Osteocyte (in vitro differentiated cells): ENCODE results near the gene ADAMTS16. TPM values are rescaled to one million over a fixed set of nuclear protein-coding genes. Genes with fewer than 3 reads are reported as not detected.

ENCODE experiments used
- DNase-seq: peaks from one replicate; pipeline ENCODE4 v3.0.0; 2021; ENCODE audit warnings: mixed read lengths; ENCODE audit not compliant: unreplicated experiment; ENCODE audit errors: extremely low spot score
- H3K27ac Mint-ChIP-seq: one replicate; pipeline ENCODE4 v1.8.0; 2021; ENCODE audit warnings: mild to moderate bottlenecking, mixed read lengths; ENCODE audit not compliant: unreplicated experiment
- H3K27me3 Mint-ChIP-seq: one replicate; pipeline ENCODE4 v1.8.0; 2021; ENCODE audit warnings: mixed read lengths; ENCODE audit not compliant: unreplicated experiment
- H3K36me3 Mint-ChIP-seq: one replicate; pipeline ENCODE4 v1.8.0; 2021; ENCODE audit warnings: mixed read lengths; ENCODE audit not compliant: unreplicated experiment
- H3K4me1 Mint-ChIP-seq: one replicate; pipeline ENCODE4 v1.8.0; 2021; ENCODE audit warnings: mixed read lengths; ENCODE audit not compliant: unreplicated experiment
- H3K4me3 Mint-ChIP-seq: one replicate; pipeline ENCODE4 v1.8.0; 2021; ENCODE audit warnings: mild to moderate bottlenecking, moderate library complexity, mixed read lengths; ENCODE audit not compliant: unreplicated experiment
- H3K9me3 Mint-ChIP-seq: one replicate; pipeline ENCODE4 v1.8.0; 2021; ENCODE audit warnings: mixed read lengths; ENCODE audit not compliant: unreplicated experiment
- CTCF ChIP-seq: fragments of 200-600 bp; sonication (generic); IDR thresholded peaks from 2 replicates; pipeline ENCODE4 v1.5.0; 2021; ENCODE audit warnings: antibody characterized with exemption, mild to moderate bottlenecking, moderate library complexity
- total RNA-seq: library from RNA; stranded (reverse); gene quantifications from 2 replicates; pipeline ENCODE4 v1.2.1, GENCODE V29; 2021

ADAMTS16 gene
- total RNA-seq, 1 donor from 2014 or later = not detected

DNA sequence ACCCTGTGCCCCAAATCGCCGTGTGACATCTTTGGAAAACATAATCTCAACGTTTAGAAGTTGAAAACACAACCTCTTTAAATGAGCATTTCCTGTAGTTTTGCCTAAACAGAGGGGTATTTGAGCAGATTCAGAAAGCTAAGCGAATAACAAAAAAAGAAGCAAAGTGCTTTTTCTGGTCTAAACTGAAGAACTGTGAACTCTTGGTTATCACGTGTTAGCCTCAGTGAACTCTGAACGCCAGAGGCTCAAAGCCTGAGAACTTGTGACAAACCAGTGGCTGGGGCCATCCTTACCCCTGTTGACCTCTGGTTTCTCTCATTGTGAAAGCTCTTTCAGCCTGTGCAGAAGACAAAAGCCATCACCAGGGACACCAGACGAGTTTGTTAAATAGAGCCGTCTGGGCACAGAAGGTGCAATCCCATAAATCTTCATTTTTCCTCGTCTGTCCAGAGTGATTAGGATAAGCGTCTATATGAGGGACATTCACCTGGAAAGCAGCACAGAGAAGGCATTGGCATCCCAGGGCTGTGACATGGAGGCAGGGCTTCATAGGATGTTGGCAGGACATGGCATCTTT, 220.9 kb downstream of the ADAMTS16 start:
- no peak for DNase-seq
- H3K9me3 Mint-ChIP-seq = no peaks in the 10 kb centered on the region
- TF ChIP-seq CTCF = no peak
- H3K27ac Mint-ChIP-seq = no peak overlapping the region
- H3K36me3 Mint-ChIP-seq = no peaks in the 10 kb centered on the region
- H3K27me3 Mint-ChIP-seq = no peaks in the 10 kb centered on the region
- peaks cover 31% of the 10 kb centered on the region for H3K4me1 Mint-ChIP-seq
- no peak overlapping the region for H3K4me3 Mint-ChIP-seq

- Mint-ChIP-seq H3K9me3 (no peaks in the 10 kb centered on the region), H3K4me3 (no peak overlapping the region), H3K27me3 (no peaks in the 10 kb centered on the region), H3K27ac (no peak overlapping the region), H3K4me1 (peaks cover 21% of the 10 kb centered on the region), H3K36me3 (no peaks in the 10 kb centered on the region)
- no peak for DNase-seq
- no peak for TF ChIP-seq CTCF
Measured at GRCh38 chr5:5363045-5363444, 222.9 kb downstream of the ADAMTS16 start.

GRCh38 chr5:5364932-5365331, 224.8 kb downstream of the ADAMTS16 start:
- Mint-ChIP-seq H3K4me3 (no peak overlapping the region), H3K4me1 (peaks cover 13% of the 10 kb centered on the region), H3K27me3 (no peaks in the 10 kb centered on the region), H3K9me3 (no peaks in the 10 kb centered on the region), H3K27ac (no peak overlapping the region), H3K36me3 (no peaks in the 10 kb centered on the region)
- DNase-seq = no peak
- no peak for TF ChIP-seq CTCF

DNA sequence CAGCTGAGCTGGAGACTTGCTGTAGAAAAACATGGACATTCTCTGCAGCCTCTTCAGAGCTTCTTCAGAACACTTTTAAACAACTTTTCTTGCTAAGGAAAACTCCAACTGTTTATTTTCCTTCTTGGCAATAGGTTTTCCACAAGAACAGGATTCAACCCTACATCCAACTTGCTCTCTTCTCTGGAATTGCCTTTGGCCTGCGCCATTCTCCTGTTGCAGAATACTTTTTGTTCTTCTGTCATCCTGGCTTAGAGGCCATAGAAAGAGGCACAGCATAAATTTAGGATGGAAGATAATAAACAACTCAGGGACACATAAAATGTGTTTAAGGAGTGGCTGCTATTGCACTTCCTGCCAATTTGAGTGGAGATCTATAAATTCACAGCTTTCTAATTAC, 227.6 kb downstream of the ADAMTS16 start:
- Mint-ChIP-seq H3K27ac (no peak overlapping the region), H3K36me3 (no peaks in the 10 kb centered on the region), H3K9me3 (no peaks in the 10 kb centered on the region), H3K27me3 (no peaks in the 10 kb centered on the region), H3K4me1 (peaks cover 15% of the 10 kb centered on the region), H3K4me3 (no peak overlapping the region)
- DNase-seq = no peak
- TF ChIP-seq CTCF = no peak

DNA sequence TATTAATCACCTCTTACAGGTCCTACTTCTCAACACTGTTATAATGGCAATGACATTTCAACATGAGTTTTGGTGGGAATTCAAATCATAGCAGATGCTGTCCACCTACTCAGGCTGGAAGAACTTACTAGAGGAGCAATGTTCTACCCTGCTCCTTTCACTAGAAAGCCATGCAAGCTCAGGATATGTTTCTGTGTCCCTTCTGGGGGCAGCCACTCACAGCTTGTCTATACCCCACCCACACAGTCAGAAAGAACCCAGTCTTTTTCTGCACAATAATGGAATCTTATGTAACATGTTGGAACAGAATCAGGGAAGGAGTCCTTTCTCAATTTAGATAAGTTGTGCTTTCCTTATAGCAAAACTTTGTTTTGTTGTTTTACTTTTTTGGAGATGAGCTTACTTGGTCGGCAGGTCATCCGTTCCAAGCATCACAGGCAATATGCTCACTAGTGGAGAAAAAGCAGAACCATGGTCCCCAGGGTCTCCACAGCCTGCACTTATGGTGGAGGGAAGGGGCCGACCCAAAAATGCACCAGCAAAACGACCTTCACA, 229.0 kb downstream of the ADAMTS16 start:
- no peak for TF ChIP-seq CTCF
- no peaks in the 10 kb centered on the region for H3K9me3 Mint-ChIP-seq
- peaks cover 12% of the 10 kb centered on the region for H3K4me1 Mint-ChIP-seq
- no peaks in the 10 kb centered on the region for H3K36me3 Mint-ChIP-seq
- H3K27me3 Mint-ChIP-seq = no peaks in the 10 kb centered on the region
- DNase-seq = no peak
- H3K27ac Mint-ChIP-seq = no peak overlapping the region
- H3K4me3 Mint-ChIP-seq = no peak overlapping the region
